Measurements from ENCODE around the gene THOC6.
A peak's percentile ranks its signal among the peaks of the same experiment; 100 is the strongest.

THOC6 gene

DNA sequence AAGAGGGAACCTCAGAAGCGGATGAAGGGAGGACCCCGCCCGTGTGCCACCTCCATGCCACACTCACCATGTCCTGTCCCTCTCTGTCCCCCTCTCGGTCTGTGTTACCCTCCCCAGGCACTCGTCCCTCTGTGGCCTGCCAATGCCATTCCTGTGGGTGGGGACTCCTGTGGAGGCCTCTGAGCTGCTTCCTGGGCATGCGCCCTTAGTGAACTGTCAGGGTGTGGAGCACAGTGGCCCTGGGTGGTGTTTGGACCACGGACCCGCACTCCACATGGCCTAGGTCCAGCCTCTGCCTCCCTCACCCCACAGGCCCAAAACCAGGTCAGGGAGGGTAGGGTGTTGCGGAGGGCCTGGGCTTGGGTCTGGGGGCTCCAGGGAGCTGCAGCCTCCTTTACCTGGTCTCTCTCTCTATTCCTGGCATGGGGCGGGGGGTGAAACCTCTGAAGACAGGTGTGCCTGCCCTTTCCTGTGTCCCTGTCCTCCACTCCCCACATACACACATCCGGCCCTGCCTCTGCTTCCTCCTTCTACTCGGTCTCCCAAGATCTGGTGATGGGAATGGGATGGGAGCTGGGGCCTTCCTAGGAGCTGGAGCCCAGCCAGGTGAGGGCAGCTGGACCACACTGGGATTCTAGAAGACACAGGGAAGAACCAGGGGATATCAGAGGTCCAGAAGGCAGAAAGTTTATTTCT, 32.1 kb upstream of the THOC6 start:
- no peak for ATAC-seq
- no peak for DNase-seq

DNA sequence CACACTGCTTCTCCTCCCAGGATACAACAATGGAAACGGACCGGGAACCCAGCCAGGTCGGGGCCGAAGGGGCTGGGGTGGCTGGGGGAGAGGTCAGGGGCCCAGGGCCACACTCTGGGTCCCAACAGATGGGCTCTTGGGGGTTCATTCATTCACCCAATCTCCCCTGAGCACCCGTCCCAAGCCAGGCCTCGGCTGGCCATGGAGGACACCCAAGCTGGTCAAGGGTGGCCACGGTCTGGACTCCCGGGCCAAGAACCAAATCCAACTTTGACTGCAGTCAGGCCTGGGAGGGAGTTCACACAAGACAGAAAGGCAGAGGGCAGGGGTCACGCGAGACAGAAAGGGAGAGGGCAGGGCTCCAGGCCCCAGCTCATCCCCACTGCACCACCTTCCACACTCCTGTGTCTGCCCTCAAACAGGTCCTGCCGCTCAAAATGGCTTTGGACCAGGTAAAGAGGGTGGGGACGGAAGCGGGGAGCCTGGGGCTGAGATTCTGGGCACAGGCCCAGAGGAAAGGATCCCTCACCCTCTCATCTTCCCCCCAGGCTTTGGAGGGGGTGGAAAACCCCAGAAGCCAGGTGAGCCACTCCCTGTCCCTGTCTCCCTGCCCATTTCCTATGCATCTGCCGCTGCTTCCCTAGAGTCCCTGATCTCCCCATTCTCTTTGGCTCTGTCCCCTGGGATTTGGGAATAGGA, 31.3 kb upstream of the THOC6 start:
- no peak for ATAC-seq
- DNase-seq = no peak

DNA sequence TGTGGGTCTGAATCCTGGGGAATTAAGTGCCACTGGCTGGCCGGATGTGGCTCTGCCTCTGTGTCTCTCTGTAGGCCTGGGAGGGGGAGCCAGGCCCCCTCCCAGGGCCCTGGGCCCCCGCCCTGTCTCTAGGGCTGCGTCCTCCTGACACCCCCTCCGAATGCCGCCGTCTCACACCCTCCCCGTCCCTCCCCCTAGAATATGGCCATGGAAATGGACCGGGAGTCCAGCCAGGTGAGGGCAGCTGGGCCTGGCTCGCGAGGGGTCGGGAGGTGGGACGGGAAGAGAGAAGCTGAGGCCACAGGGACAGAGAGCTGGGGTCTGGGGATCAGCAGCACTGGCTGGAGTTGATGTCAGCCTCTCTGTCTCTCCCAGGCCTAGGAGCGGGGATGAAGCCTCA, 27.5 kb upstream of the THOC6 start:
- ATAC-seq (no peak), DNase-seq (no peak)

DNA sequence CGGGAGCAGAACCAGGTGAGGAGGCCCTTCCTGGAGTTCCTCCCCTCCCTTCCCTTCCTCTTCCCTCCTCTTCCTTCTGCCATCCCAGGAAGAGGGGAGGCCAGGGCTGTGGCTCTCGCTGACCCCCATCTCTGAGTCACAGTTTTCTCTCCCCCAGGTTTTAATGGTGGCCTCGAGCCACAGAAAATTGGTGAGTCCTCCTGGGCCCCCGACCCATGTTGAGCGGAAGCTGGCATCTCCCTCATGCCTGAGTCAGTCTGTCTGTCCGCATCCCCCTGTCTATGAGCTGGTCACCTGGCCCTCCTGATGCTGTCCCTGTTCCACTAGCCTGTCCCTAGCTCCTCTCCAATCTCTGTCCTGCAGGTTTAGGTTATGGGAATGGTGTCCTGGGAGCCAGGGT, 23.9 kb upstream of the THOC6 start:
- no peak for DNase-seq
- ATAC-seq = no peak

DNA sequence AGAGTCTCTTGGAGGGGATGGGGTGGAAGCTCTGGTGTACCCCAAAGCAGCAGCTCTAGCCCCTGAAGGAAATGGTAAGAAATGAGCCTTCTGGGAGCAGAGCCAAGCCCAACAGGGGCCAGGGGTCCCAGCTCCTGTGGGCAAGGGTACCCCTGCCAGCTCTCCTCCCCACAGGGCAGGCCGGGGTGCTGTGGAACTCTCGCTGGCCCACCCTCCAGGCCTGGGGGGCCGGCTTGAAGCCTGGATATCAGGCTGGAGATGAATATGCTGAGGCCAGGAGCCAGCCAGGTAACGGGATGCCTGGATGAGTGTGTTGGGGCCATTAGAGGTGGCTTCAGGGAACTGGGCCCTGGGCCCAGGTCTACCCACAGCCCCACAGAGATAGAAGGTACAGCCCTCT, 23.3 kb upstream of the THOC6 start:
- DNase-seq (no peak), ATAC-seq (no peak)

DNA sequence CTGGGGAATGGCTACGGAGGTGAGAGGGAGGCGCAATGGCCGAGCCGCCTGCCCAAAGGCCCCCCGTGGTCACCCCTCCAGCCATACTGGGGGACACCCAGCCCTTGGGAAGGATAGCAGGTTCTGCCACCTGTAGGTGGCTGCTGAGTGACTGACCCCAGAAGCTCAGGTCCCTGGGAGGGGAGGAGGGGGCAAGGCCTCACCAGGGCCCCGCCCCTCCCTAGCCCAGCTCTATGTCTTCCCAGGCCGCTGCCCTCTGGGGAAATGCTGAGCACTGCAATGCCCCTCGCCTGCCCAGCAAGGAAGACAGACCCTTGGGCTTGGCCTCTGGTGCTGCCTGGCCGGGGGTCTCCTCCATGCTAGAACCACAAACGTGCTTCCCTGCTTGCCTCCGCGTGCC, 22.5 kb upstream of the THOC6 start:
- ATAC-seq (no peak), DNase-seq (no peak)

DNA sequence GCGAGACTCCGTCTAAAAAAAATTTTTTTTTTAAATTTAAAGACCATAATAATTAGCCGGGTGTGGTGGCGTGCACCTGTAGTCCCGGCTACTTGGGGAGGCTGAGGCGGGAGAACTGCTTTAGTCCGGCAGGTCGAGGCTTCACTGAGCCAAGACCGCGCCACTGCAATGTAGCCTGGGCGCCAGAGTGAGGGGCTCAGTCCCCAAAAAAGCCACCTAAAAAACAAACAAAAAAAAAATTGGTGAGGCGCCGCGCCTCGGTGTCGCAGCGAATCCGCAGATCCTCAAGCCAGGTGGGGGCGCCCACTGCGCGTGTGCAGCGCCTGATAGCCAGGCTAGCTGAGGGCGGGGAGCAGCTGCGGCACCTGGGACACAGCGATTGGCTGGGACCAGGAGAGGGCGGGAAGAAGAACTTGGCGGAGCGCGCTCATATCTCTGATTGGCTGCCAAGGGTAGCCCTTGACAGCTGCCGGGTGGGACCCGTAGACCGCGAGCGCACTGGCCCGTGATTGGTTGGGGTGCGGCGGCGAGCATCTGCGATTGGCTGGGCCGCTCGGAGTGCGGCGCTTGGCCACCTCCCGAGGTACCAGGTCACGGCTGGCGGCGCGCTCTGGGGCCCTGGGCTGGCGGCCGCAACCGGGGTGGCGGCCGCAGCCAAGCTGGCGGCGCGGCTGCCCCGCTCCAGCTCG, 20.1 kb upstream of the THOC6 start:
- peak; percentile 99 for ATAC-seq
- DNase-seq = peak; percentile 95

DNA sequence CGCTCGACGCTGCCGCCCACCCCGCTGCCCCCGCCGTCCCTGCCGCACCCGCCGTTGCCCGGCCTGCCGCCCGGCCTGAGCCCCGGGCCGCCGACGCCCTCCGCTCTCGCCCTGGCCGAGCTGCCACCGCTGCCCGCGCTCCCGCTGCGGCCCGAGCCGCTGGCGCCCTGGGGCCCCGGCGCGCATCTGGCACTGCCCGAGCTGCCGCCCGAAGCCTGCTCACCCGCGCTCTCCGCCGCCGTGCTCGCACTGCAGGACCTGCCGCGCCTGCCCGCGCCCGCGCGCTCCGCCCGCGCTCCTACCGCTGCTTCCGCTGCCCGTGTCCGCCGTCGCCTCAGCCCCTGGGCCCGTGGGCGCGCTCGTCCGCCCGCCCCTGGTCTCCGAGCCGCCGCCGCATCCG, 19.5 kb upstream of the THOC6 start:
- no peak for ATAC-seq

DNA sequence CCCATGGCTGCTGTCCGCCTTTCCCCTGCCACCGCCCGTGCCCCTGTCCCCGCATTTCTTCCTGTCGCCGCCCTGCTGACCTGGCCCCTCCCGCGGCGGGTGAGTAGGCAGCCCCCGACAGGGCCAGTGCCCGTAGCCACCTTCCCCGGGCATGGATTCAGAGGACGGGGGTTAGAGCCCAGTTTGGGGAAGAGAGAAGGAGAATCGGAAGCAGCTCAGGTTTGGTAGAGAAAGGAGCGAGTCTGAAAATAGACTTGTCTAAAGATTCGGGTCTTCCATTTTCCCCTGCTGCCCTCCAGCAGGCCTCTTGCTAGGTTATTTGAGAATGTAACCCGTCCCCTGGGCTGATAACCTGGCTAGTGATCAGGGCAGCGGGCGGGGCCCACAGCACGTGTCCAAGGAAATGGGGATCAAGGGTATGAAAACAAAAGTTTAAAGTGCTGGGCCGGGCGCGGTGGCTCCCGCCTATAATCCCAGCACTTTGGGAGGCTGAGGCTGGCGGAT, 19.0 kb upstream of the THOC6 start:
- DNase-seq (no peak), ATAC-seq (no peak)

More for the DNA sequence above, 19.5 kb upstream of the THOC6 start:
- peak; percentile 31 for DNase-seq

DNA sequence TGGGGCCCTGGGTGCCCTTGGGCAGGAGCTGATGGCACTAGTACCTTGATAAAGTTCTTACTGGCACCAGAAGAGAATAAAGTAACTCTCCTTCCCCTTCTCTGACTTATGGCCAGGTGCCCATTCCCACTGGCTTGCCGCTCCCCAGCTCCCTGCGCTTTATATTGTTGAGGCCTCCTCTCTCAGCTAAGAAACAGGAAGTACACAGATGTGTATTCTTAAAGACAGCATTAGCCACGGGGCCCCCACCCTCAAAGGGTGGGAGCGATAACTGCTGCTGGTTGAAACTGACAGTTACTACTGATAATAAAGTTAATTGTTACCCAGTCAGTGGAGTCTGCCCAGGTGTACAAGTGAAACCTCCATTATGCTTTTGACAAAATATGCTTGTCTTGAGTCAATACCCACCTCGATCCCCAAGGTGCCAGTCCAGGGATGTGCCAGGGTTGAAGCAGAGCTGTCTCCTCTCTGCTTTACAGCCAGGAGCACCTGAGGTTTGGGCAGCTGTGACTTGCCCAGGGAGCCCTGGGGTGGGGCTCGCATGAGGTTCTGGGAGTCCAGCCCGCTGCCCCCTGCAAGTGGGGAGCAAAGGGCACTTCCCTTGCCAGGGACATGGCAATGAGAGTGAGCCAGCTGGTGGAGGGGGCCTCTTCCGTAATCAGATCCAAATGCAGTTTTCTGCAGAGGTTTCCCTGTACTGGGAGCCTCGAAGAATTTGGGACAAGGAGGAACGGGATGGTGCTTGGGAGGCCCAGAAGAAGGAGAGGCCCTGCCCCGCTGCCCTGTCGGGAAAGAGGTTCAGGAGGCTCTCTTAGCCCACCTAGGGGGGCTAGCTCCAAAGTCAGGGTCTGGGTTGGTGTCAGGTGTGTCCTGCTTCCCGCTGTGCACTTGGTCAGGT, 16.5 kb upstream of the THOC6 start:
- DNase-seq (no peak), ATAC-seq (no peak)

DNA sequence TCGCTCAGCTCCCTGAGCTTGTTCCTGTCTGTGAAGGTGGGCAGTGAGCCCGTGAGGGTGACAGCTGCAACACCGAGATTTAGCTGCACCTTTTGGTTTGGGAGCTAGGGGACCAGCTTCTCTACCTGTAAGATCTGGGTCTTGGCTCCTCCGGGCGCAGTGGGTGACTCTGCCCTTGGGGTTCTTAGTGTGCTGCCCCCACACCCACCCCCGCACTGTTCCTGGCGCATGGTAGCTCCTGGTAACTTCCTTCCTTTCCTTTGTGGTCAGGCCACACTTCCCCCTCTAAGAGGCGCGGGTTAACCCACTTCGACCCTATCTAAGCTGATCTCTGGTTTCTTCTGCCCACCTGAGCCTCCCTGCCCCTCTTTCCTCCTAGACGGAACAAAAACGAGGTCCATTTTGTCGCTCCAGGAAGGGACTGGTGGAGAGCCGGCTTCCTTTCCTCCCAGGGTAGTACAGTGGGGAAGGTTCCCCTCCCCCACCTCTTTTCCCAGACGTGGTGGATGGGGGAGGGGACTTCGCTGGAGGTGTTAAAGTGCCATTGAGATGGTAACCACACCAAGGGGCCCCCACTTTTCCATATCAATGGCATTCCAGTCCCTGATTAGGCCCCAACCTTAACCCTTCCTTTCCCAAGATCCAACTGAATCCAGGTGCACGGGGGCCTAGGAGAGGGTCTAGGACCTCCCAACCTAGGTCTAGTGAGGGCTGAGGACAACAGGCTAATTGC, 15.7 kb upstream of the THOC6 start:
- peak; percentile 25 for DNase-seq
- ATAC-seq = no peak

DNA sequence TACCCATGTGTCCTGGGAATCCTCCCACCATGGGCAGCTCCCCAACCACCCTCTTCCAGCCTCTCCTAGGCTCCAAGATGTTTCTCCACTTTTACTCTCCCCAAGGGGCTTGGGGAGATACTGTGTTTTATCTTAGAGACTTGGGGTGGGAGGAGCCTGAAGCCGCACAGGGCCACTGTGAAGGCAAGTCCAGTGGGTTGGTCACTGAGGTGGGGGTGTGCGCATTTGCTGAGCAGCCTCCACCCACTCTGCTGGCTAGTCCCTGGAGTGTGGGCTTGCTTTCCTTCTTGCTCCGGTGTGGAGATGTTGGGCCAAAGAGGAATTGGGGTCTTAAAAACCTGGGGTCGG, 15.2 kb upstream of the THOC6 start:
- DNase-seq = no peak
- ATAC-seq = no peak

DNA sequence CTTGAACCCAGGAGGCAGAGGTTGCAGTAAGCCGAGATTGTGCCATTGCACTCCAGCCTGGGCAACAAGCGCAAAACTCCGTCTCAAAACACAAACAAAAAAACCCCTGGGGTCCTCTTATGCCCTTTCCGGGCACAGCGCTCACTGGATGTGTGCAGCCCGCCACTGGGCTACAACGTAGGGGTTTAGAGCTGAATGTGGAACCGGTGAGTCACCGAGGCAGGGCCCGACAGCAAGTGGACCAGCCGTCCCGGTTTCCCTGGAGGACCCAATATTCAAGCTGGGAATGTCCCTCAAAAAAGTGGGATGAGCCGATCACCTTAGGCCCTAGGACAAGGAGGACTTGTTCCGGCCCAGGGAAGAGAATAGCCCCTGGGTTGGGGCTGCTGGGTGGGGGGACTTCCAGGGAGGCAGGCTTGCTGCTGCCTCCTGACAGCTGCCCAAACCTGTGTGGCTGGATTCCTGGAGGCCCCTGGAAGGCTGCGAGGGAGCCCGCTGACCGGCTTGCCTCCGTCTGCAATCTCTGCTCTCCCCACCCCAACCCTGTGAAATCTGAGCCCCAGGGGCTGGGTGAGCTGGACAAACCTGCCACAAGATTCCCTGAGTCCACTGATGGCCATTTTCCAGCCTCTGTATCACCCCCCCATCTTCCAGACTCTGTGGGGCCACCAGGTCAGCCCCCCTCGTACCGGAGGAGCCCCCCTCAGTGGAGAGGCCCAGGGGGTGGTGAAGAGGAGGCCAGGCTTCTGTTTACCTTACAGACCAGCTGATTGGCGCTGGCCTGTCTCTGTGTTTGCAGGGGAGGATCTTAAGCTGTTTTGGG, 14.1 kb upstream of the THOC6 start:
- DNase-seq (no peak), ATAC-seq (no peak)

DNA sequence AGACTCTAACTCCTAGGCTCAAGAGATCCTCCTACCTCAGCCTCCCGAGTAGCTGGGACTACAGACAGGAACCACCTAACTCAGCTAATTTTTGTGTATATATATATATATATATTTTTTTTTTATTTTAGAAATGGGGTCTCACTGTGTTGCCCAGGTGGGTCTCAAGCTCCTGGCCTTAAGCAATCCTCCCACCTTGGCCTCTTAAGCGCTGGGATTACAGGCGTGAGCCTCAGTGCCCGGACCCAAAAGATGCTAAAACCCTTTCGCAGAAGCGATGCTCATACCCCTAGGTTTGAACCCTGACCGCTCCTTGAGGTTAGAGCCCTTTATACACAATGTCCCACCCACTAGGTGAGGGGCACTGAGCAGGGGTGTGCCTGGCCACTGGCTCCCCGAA, 13.3 kb upstream of the THOC6 start:
- ATAC-seq (no peak), DNase-seq (no peak)

DNA sequence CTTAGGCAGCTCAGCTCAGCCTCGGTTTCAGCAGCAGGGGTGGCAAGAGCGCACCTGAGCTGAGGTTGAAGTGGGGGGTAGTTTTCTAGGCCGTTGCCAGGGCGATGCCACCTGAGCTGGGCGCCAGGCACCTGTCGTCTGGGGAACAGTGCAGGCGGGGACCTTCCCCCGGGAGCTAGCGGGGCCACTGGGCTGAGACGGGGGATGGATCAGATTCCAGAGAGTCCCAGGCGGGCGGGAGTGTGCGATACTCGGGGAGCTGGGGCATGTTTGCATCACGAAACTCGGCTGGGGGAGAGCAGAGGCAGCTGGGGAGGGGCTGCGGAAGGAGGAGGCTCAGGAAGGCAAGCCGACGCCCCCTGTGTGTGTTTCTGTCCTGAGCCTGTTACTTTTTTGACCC, 11.6 kb upstream of the THOC6 start:
- DNase-seq (no peak), ATAC-seq (no peak)

DNA sequence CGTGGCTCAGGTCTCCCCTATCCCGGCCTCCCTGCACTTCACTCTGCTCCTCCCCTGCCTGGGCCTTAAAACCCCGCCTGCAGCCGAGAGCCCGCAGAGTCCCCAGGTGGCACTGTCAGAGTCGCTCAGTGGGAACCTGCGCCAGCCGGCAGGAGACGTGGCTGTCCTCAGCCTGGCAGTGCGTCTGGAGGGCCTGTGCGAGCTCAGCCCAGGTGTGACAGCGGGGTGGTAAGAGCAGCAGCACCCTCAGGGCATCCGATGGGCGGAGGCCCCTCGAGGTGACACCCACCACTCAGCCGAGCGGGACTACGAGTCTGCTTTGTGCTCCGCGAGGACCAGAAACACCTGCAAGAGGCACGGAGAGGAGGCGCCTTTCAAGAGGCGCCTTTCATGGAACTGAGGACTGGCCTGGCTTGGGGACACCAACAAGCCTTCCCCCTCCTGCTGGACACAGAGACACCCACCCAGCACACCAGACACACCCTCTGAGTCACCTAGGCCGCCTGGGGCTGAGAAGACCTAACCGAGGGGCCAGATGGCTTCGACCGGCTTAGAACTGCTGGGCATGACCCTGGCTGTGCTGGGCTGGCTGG, 10.9 kb upstream of the THOC6 start, which contains the start of gene CLDN9:
Gene CLDN9 (plus strand): TSS at position 96 of the 593 bp plus-strand sequence. CDS start 440 bp downstream, at position 536.
- ATAC-seq = no peak
- no peak for DNase-seq

DNA sequence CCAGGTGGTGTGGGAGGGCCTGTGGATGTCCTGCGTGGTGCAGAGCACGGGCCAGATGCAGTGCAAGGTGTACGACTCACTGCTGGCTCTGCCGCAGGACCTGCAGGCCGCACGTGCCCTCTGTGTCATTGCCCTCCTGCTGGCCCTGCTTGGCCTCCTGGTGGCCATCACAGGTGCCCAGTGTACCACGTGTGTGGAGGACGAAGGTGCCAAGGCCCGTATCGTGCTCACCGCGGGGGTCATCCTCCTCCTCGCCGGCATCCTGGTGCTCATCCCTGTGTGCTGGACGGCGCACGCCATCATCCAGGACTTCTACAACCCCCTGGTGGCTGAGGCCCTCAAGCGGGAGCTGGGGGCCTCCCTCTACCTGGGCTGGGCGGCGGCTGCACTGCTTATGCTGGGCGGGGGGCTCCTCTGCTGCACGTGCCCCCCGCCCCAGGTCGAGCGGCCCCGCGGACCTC, 10.3 kb upstream of the THOC6 start:
- DNase-seq (no peak), ATAC-seq (no peak)

DNA sequence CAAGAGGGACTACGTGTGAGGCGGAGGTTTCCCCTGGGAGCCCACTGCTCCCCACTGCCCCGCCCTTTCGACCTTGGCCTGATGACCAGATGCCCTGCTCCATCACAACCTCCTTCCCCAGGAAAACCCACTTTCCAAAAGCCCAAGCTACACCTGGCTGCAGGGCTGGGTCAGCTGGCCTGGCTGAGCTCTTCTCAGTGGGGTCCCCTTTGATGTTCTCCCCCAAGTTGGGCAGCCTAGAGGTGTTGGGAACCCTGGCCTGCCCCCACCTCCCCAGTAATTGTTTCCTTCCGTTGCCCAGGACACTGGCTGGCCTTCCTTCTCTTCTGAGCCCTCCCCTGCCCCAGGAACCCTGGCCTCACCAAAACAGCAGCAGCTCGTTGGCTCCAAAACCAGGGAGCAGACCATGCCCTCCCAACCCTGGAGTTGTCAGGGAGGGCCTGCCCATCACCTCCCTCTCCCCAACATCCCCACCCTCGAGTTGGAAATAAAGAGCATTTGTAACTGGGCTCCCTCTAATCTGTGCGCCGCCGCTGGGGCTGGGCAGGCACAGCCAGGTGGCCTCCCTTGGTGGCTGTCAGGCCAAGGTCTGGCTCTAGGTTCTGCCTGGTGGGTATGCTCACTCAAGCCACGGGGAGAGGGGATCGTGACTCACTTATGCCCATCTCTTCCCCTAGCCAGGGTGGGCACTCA, 9.7 kb upstream of the THOC6 start:
- DNase-seq (no peak), ATAC-seq (no peak)

DNA sequence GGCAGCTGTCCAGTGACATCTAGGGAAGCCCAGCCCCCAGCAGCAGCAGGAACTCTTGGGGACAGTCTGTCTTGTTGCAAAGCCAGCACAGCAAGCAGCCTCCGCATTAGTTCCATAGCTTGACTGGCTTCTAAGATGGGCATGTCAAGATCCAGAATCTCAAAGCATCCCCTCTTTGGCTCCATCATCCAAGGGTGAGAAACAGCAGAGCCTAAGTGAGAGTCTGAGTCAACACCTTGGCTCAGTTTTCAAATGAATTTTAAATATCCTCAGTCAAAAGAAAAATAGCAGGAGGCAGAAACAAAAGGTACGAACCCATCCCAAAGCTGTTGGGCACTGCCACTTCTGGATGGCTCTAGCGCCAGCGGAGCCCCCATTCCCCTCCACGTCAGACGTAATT, 8.9 kb upstream of the THOC6 start:
- DNase-seq (no peak), ATAC-seq (no peak)

Measured in stimulated activated naive CD8-positive, alpha-beta T cell treated with anti-CD3 and anti-CD28 coated beads, Interleukin-15, Interleukin-2, amounts not matched to agents 100 U/mL and 50 U/mL, for 24 hours (primary cell).